A673 (cell line): ENCODE results near the gene SLC2A13.

Experiments used
- EZH2 ChIP-seq: fragments of 200-600 bp; sonication (generic); IDR thresholded peaks from 2 replicates; pipeline ENCODE4 v1.6.1; 2017; ENCODE audit warnings: borderline replicate concordance, low read depth, mild to moderate bottlenecking, mixed read lengths, antibody characterized with exemption, low read length; ENCODE audit not compliant: poor library complexity, severe bottlenecking
- TF ChIP-seq, protein P1 (sequence below): fragments of 300-800, 200-600 bp; sonication (generic); conservative IDR thresholded peaks from 2 replicates; pipeline ENCODE4 v1.5.1; 2017; ENCODE audit warnings: low read depth, mild to moderate bottlenecking, antibody characterized with exemption, low read length, moderate library complexity, mixed read lengths

DNA sequence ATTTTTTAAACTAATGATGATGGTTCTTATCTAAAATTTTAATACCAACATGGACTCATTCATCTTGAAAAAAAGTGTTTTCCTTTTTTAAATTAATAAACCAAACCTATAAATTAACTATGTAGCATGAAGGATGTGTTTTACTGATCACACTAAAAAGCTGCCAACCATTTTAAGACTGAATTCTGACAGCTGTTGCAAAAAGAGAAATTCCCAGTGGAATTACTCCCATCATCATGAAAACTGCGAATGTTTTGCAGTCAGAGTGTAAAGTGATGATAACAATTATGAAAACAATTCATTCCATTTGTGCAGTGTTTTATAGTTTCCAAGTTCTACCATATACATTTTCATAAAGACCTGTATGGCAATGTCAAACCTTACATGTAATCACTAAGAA, 232.8 kb downstream of the SLC2A13 start:
- TF ChIP-seq, protein P1, sequence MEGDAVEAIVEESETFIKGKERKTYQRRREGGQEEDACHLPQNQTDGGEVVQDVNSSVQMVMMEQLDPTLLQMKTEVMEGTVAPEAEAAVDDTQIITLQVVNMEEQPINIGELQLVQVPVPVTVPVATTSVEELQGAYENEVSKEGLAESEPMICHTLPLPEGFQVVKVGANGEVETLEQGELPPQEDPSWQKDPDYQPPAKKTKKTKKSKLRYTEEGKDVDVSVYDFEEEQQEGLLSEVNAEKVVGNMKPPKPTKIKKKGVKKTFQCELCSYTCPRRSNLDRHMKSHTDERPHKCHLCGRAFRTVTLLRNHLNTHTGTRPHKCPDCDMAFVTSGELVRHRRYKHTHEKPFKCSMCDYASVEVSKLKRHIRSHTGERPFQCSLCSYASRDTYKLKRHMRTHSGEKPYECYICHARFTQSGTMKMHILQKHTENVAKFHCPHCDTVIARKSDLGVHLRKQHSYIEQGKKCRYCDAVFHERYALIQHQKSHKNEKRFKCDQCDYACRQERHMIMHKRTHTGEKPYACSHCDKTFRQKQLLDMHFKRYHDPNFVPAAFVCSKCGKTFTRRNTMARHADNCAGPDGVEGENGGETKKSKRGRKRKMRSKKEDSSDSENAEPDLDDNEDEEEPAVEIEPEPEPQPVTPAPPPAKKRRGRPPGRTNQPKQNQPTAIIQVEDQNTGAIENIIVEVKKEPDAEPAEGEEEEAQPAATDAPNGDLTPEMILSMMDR = no peak
- no peak for TF ChIP-seq EZH2
